Posterior vena cava (tissue), 2 donors: ENCODE measurements around the gene SH3PXD2B. TPM values are rescaled to one million over a fixed set of nuclear protein-coding genes. Genes with fewer than 3 reads are reported as not detected.

Experiments
- DNase-seq: peaks from one replicate; pipeline ENCODE4 v3.0.0-alpha.2; 2020; ENCODE audit warnings: low spot score
- intact Hi-C, 2 donors: fragments of 100-400 bp; cut with DNase I; formaldehyde crosslinking; loops; one replicate each; pipeline versions ENCODE4 v1.14.1 to v1.14.2; 2022 to 2023
- long read RNA-seq, 2 donors: library from polyadenylated mRNA; unstranded; transcript quantifications; one replicate each; pipeline ENCODE4 v2.0.0, GENCODE V29; 2020 to 2021
- total RNA-seq, 2 donors: library from RNA; stranded (reverse); fragmentation: NEBNext Ultra II Directional; extraction: Animal tissue kit (Norgen Biotek cat#: 25700); gene quantifications; one replicate each; pipeline ENCODE4 v1.2.1, GENCODE V29; 2021
- donor health status: DM: yes; HTN: yes; CAD: no.
- donor health status: DM: yes; HTN: yes; CAD: no.

The SH3PXD2B gene
- total RNA-seq = 100 to 1,000 TPM in 1 of 2 donors, 10 to 100 TPM in 1; 85.2 to 114 TPM
- long read RNA-seq, donor 1, partial matches to known transcripts = 1 of 21 reads
- long read RNA-seq, donor 1, other reads (novel, unspliced or antisense) = 19 of 21 reads
- long read RNA-seq, donor 2, partial matches to known transcripts = 2 of 18 reads
- long read RNA-seq, donor 2, other reads (novel, unspliced or antisense) = 16 of 18 reads

GRCh38 chr5:172454358-172455086 lies at the start of gene SH3PXD2B:
TSS of gene SH3PXD2B (minus strand) at chr5:172454525. CDS start at chr5:172454352, 173 bp downstream.
- intact Hi-C loops = loop anchor here in 1 of 2 donors (5.0 to 10.0 kb wide), 2 partner anchors 37 to 480 kb away; no protein-coding TSS in a partner anchor
- peak; percentile 86 for DNase-seq

DNA sequence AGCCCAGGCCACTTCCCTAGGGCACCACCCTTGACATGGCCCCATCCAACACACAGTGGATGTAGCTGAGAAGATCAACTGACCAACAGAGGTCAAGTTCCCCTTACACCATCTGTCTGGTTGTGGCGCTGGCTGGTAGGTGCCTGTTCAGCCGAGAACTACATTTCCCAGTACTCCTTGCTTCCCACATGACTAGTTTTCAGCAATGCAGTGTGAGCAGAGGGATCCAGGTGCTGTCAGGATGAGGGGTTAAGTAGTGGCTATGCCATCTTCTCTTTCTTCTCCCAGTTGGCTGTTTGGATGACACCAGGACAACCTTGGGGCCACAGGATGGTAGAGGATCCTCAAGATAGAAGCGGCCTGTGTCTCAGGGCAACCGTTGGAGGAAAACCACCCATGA lies 48.6 kb upstream of the SH3PXD2B start:
- intact Hi-C loops = no loop called here
- DNase-seq = peak; percentile 40

DNA sequence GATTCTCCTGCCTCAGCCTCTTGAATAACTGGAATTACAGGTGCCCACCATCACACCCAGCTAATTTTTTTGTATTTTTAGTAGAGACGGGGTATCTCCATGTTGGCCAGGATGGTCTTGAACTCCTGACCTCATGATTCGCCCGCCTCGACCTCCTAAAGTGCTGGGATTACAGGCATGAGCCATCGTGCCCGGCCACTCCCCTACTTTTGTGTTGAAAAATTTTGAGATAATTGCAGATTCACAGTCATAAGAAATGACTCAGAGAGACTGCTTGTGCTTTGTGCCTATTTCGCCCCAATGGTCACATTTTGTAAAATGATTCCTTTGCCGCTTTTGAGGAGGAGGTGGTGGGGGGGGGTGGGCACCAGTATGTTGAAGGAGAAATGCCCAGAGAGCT lies 48.1 kb upstream of the SH3PXD2B start:
- peak; percentile 43 for DNase-seq

DNA sequence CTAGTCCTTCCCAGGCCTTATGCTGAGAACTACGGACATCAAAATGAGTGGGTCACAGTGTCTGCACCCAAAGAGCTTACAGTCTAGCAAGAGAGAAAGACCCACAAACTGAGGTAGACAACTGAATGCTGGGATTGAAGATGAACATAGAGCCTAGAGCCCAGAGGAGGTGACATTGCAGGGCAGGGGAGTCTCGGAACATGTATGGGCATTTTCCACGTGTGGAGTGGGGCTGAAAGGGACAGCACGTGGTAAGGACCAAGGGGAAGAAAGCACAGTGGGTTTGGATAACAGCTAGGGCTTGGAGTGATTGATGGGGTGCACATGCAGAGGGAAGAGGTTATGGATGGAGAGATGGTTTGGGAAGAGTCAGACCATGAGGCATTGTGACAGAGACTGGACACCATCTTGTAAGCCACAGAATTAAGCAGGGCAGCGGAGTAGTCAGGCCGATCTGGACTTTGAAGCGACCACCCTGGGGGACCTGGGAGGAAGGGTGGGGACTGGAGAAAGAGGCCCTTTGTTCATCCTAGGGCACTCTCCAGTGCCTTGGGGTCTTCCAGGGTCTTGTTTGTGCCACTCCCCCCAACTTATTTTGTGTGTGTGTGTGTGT lies 47.5 kb upstream of the SH3PXD2B start:
- intact Hi-C loops = no loop called here
- DNase-seq = peak; percentile 34

More for the DNA sequence above, 48.1 kb upstream of the SH3PXD2B start:
- intact Hi-C loops = no loop called here

GRCh38 chr5:172499287-172499686 lies 45.0 kb upstream of the SH3PXD2B start:
- DNase-seq = no peak
- intact Hi-C loops = loop anchor here in 1 of 2 donors (5.0 kb wide), 1 partner anchor 762 kb away; no protein-coding TSS in a partner anchor

DNA sequence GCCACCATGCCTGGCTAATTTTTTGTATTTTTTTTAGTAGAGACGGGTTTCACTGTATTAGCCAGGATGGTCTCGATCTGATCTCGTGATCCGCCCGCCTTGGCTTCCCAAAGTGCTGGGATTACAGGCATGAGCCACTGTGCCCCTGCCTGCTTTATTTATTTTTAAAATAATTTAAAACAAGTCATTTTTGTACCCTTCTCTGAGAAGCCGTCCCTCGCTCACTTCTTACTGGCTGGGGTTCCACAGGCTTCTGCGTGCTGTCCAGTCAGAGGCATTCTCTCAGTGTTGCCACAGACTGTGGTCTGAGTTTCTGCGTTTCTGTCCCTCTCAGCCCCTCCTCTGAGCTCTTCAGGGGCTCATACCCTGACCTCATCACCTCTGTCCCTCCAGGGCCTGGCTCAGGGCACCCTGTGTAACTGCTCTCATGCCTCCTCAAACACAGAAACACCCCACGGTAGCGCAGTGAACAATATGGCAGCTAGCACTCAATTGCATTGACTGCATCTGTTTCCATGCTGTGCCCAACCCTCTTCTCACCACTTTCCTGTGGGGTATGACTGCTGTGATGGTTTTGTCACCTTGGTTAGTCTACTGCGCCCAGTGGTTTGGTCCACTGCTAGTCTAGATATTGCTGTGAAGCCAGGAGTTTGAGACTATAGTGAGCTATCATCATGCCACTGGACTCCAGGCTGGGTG lies 44.3 kb upstream of the SH3PXD2B start:
- intact Hi-C loops = loop anchor here in 1 of 2 donors (5.0 kb wide), 1 partner anchor 761 kb away; no protein-coding TSS in a partner anchor
- peak; percentile 44 for DNase-seq

DNA sequence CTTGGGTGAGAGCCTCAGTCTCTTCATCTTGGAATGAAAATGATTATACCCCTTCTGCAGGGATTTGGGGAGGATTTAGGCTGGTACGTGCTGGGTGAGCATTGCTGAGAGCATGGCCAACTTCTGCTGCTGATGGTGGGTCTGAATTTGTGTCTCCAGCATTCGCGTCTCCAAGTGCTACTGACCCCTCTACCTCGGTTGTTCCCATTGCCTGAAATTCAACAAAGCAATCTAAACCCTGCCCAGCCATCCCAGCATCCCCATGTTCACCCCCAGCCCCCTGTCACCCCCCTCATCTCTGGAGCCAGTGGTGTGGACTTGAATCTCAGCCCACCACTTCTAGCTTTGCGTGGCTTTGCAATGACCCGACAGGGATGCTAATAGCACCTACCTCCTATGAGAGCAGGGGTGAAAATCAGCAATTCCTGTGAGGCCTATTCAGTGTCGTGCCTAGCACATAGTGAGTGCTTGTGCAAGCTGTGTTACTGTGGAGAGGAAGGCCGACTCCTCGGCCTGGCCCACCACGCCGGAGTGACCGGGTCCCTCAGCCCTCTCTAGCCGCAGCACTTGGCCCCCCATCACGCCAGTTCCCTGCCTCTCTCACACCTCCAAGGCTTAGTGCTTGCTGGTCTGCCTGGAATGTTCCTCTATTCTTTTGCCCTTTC lies 43.4 kb upstream of the SH3PXD2B start:
- peak; percentile 38 for DNase-seq
- intact Hi-C loops = loop anchor here in 1 of 2 donors (5.0 kb wide), 1 partner anchor 760 kb away; no protein-coding TSS in a partner anchor

DNA sequence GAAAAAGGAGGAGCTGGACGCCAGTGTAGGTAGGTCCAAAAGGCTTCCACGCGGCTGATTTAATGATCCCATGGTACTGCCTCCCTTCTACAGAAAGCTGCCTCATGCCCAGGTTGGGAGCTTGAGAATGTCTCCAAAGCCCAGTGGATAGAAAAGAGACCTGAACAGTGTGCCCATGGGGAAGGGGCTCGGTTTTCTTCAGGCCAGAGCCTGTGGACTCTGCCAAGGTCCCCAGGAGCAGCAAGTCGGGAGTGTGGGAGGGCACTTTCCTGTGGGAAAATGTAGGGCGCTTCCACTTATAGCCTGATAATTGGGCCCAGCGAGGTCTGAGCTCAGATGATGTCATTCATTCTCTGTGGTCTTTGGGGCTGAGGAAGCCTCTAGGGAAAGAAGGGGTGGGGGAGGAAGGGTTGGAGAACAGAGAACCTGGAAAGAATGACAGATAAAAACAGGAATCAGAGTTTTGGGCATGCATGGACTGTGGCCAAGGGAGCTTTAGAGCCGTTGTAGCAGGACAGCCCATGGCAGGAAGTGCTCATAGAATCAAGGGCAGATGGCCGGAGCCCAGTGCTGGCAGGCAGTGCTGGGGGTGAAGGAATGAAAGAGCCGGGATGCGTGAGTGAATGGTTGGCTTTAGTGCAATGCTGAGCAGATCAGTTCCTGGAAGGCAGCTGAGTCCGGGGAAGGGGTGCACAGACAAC lies 42.5 kb upstream of the SH3PXD2B start:
- DNase-seq = peak; percentile 83
- intact Hi-C loops = loop anchor here in 1 of 2 donors (5.0 kb wide), 1 partner anchor 760 kb away; no protein-coding TSS in a partner anchor

- intact Hi-C loops = loop anchor here in 1 of 2 donors (5.0 kb wide), 1 partner anchor 758 kb away; no protein-coding TSS in a partner anchor
- DNase-seq = peak; percentile 51
These were observed 40.5 kb upstream of the SH3PXD2B start for GRCh38 chr5:172494630-172495505.

GRCh38 chr5:172493906-172494305 lies 39.6 kb upstream of the SH3PXD2B start:
- intact Hi-C loops = no loop called here
- DNase-seq = no peak

DNA sequence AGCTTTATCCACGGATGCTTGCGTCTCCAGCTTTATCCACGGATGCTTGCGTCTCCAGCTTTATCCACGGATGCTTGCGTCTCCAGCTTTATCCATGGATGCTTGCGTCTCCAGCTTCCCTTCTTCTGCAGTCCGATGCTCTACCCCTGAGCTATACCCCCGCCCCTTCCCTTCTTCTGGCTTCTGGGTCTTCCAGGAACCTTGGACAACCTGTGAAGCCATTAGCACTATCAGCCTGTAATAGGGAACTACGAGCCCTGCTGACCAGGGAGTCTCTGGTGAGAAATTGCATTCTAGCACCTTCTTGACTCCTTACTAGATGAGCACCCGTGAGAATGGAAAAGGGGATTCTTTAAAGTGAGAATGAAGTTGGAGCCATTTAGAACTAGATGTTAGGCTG lies 39.1 kb upstream of the SH3PXD2B start:
- DNase-seq = peak; percentile 14

GRCh38 chr5:172493002-172493401 lies 38.7 kb upstream of the SH3PXD2B start:
- DNase-seq = peak; percentile 46
- intact Hi-C loops = no loop called here

More for the DNA sequence above, 39.1 kb upstream of the SH3PXD2B start:
- intact Hi-C loops = no loop called here

GRCh38 chr5:172492097-172492840 lies 37.9 kb upstream of the SH3PXD2B start:
- peak; percentile 68 for DNase-seq
- intact Hi-C loops = no loop called here

DNA sequence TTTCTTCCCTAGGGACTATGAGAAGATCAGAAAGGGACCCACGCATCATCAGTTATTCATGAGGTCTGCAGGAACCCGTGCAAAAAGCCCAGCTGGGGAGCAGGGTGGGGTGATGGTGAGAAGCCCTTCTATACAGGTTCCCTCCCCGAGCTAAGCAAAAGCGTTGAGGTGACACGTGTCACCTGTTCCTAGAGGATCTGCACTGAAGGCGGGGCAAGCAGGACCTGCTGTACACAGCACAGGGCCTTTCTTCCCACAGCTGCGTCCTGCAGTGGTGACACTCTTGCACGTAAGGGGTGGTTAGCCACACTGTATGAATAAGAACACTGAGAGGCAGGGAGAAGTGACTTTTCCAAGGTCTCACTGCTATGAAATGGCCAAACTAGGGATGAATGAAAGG lies 37.2 kb upstream of the SH3PXD2B start:
- DNase-seq = peak; percentile 78
- intact Hi-C loops = no loop called here

DNA sequence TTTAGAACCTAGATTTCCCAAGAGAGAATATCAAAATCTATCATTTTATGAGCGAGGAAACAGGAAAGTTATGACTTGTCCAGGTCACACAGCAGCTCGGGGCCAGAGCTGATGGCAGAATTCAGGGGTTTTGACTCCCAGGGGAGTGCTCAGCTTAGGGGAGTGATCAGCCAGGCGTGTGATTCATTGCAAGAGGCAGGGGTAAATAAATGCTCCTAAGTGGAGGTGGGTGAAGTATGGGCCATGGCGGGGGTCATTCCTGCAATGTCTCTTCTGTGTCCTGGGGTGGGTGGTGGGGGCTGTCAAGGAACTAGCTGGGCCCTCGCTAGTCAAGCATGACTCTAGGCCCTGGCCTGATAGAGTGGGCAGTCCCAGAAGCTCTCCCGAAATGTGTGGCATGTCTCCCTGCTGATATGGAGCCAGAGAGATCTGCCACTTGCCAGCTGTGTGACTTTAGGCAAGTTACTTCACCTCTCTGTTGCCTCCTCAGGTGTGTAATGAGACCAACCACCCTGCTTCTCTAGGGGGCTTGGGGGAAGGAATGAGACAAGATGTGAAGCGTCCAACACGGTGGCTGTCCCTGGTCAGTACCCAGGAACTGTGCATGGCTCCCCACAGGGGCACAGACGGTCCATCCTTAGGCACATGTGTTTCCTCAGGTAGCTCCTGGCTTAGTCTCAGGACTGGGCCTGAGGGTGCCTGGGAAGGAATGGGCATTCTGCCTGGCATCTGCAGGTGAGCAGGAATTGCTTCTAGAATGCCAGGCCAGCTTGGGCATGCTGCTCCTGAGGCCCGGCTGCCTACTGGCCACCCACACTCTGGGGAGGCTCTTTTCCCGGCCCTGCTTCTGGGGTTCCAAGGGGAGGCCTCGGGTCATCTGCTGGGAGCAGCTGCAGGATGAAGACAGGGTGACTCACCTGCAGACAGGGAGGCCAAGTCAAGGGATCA lies 36.5 kb upstream of the SH3PXD2B start:
- intact Hi-C loops = no loop called here
- peak; percentile 68 for DNase-seq

GRCh38 chr5:172488221-172488620 lies 33.9 kb upstream of the SH3PXD2B start:
- peak; percentile 63 for DNase-seq

More at GRCh38 chr5:172488221-172488620, 33.9 kb upstream of the SH3PXD2B start:
- intact Hi-C loops = no loop called here
